Glutamatergic neuron (in vitro differentiated cells): ENCODE measurements around the gene HMOX1. TPM values are rescaled to one million over a fixed set of nuclear protein-coding genes. Genes with fewer than 3 reads are reported as not detected.

Source experiments
- DNase-seq: peaks from one replicate; pipeline ENCODE4 v3.0.0; 2022
- H3K27ac Mint-ChIP-seq: one replicate; pipeline ENCODE4 v1.8.0; 2020; ENCODE audit warnings: mild to moderate bottlenecking, mixed read lengths, inconsistent platforms; ENCODE audit not compliant: unreplicated experiment
- H3K27me3 Mint-ChIP-seq: one replicate; pipeline ENCODE4 v1.8.0; 2020; ENCODE audit warnings: mild to moderate bottlenecking, moderate library complexity, mixed read lengths, inconsistent platforms; ENCODE audit not compliant: unreplicated experiment
- H3K36me3 Mint-ChIP-seq: one replicate; pipeline ENCODE4 v1.8.0; 2020; ENCODE audit warnings: mild to moderate bottlenecking, mixed read lengths, inconsistent platforms; ENCODE audit not compliant: unreplicated experiment
- H3K4me1 Mint-ChIP-seq: one replicate; pipeline ENCODE4 v1.8.0; 2020; ENCODE audit warnings: mild to moderate bottlenecking, low read depth, mixed read lengths, inconsistent platforms; ENCODE audit not compliant: unreplicated experiment
- H3K4me3 Mint-ChIP-seq: one replicate; pipeline ENCODE4 v1.8.0; 2020; ENCODE audit warnings: mild to moderate bottlenecking, mixed read lengths, inconsistent platforms; ENCODE audit not compliant: unreplicated experiment
- H3K9me3 Mint-ChIP-seq: one replicate; pipeline ENCODE4 v1.8.0; 2020; ENCODE audit warnings: mild to moderate bottlenecking, moderate library complexity, mixed read lengths, inconsistent platforms; ENCODE audit not compliant: unreplicated experiment
- CTCF ChIP-seq: fragments of 200-600 bp; sonication (generic); IDR thresholded peaks from one replicate; pipeline ENCODE4 v1.5.0; 2021; ENCODE audit not compliant: partially characterized antibody, unreplicated experiment
- total RNA-seq: library from RNA; stranded (reverse); fragmentation: NEBNext Ultra II Directional; extraction: Animal tissue kit (Norgen Biotek cat#: 25700); gene quantifications from one replicate; pipeline ENCODE4 v1.2.1, GENCODE V29; 2021; ENCODE audit not compliant: unreplicated experiment

The HMOX1 gene
- total RNA-seq, 1 donor from 2014 or later, result 14.9 TPM

DNA sequence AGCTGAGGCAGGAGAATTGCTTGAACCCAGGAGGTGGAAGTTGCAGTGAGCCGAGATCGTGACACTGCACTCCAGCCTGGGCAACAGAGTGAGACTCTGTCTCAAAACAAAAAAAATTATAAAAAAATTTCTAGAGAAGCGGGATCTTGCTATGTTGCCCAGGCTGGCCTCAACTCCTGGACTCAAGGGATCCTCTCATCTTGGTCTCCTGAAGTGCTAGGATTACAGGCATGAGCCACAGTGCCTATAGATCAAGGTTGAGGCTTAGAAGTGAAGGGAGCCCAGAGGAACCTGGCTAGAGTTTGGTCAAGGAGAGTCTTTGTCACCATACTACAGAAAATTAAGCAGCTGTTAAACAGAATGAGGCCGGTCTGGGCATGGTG lies 17.7 kb downstream of the HMOX1 start:
- Mint-ChIP-seq H3K4me3 (no peak overlapping the region), H3K27me3 (peaks cover 4% of the 10 kb centered on the region), H3K9me3 (peaks cover 1% of the 10 kb centered on the region), H3K4me1 (no peaks in the 10 kb centered on the region), H3K36me3 (no peaks in the 10 kb centered on the region), H3K27ac (no peak overlapping the region)
- no peak for TF ChIP-seq CTCF
- DNase-seq, result no peak

- H3K4me3 Mint-ChIP-seq, result peak overlapping the region; percentile 98
- no peak for DNase-seq
- no peaks in the 10 kb centered on the region for H3K36me3 Mint-ChIP-seq
- no peak for TF ChIP-seq CTCF
- no peak overlapping the region for H3K27ac Mint-ChIP-seq
- peaks cover 4% of the 10 kb centered on the region for H3K27me3 Mint-ChIP-seq
- peaks cover 1% of the 10 kb centered on the region for H3K9me3 Mint-ChIP-seq
- H3K4me1 Mint-ChIP-seq, result no peaks in the 10 kb centered on the region
Observed at GRCh38 chr22:35399114-35399677, 18.3 kb downstream of the HMOX1 start.

GRCh38 chr22:35399678-35400500 lies 19.0 kb downstream of the HMOX1 start, which contains the start of gene MCM5:
Gene MCM5, plus strand, starts transcription at chr22:35400140. Its CDS starts 299 bp downstream, at chr22:35400439.
- Mint-ChIP-seq H3K36me3 (no peaks in the 10 kb centered on the region), H3K4me3 (peak within 1 kb of the TSS; percentile 98), H3K4me1 (no peaks in the 10 kb centered on the region), H3K27me3 (peaks cover 4% of the 10 kb centered on the region), H3K9me3 (peaks cover 1% of the 10 kb centered on the region), H3K27ac (no peak within 1 kb of the TSS)
- DNase-seq, result peak; percentile 96
- TF ChIP-seq CTCF, result no peak

DNA sequence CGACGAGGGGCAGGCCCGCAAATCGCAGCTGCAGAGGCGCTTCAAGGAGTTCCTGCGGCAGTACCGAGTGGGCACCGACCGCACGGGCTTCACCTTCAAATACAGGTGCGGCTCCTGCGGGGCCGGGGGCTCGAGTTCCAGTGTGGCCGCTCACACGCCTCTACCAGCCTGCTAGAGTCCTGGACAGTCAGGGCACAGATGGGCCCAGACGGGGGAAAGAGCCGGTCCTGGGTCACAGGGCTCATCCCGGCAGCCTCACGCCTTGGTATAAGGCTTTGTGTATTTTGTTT lies 19.6 kb downstream of the HMOX1 start:
- Mint-ChIP-seq H3K9me3 (peaks cover 1% of the 10 kb centered on the region), H3K36me3 (no peaks in the 10 kb centered on the region)

More for the DNA sequence above, 19.6 kb downstream of the HMOX1 start:
- Mint-ChIP-seq H3K4me1 (no peaks in the 10 kb centered on the region), H3K27ac (no peak overlapping the region), H3K4me3 (peak overlapping the region; percentile 98), H3K27me3 (peaks cover 4% of the 10 kb centered on the region)
- no peak for DNase-seq
- TF ChIP-seq CTCF, result no peak
